ENCODE results near the gene LRWD1. TPM values are rescaled to one million over a fixed set of nuclear protein-coding genes. Genes with fewer than 3 reads are reported as not detected.

LRWD1 gene
- total RNA-seq, 1 donor from 2014 or later, result 16.1 TPM

DNA sequence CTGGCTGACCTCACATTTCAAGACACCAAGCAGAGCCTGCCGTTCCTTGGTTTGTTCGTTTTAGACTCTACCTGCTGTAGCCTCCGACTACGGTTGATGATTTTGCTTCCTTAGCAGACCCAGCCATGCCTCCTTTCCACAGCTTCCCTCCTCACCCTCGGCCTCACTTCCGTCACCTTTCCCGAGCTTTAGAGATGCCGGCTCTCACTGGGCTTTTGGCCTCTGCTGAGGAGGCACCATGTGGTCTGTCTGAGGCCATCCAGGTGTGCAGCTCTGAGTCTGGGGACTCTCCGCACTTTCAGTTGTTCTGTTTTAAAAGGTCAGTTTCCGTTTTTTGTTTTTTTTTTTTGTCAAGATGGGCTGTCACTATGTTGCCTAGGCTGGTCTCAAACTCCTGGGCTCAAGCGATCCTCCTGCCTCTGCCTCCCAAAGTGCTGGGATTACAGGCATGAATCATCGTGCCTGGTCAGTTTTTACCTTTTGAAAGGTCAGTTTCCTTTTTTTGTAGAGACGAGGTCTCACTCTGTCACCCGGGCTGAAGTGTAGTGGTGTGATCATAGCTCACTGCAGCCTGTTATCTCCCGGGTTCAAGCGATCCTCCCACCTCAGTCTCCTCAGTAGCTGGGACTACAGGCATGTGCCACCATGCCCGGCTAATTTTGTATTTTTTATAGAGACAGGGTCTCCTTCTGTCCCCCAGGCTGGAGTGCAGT lies 19.7 kb upstream of the LRWD1 start:
- Mint-ChIP-seq H3K27ac (ENCODE audit: unreplicated experiment) (no peak overlapping the region), H3K27me3 (ENCODE audit: low read depth) (no peaks in the 10 kb centered on the region), H3K4me1 (ENCODE audit: low read depth) (peaks cover 5% of the 10 kb centered on the region), H3K36me3 (ENCODE audit: low read depth) (peaks cover 14% of the 10 kb centered on the region), H3K9me3 (ENCODE audit: low read depth) (no peaks in the 10 kb centered on the region), H3K4me3 (ENCODE audit: unreplicated experiment) (no peak overlapping the region)
- no peak for DNase-seq (ENCODE audit: low spot score)
- TF ChIP-seq, protein P1, sequence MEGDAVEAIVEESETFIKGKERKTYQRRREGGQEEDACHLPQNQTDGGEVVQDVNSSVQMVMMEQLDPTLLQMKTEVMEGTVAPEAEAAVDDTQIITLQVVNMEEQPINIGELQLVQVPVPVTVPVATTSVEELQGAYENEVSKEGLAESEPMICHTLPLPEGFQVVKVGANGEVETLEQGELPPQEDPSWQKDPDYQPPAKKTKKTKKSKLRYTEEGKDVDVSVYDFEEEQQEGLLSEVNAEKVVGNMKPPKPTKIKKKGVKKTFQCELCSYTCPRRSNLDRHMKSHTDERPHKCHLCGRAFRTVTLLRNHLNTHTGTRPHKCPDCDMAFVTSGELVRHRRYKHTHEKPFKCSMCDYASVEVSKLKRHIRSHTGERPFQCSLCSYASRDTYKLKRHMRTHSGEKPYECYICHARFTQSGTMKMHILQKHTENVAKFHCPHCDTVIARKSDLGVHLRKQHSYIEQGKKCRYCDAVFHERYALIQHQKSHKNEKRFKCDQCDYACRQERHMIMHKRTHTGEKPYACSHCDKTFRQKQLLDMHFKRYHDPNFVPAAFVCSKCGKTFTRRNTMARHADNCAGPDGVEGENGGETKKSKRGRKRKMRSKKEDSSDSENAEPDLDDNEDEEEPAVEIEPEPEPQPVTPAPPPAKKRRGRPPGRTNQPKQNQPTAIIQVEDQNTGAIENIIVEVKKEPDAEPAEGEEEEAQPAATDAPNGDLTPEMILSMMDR (IDR thresholded peaks at IDR 0.05), result no peak

- Mint-ChIP-seq H3K4me3 (ENCODE audit: unreplicated experiment) (no peak overlapping the region), H3K9me3 (ENCODE audit: low read depth) (no peaks in the 10 kb centered on the region), H3K4me1 (ENCODE audit: low read depth) (no peaks in the 10 kb centered on the region), H3K27me3 (ENCODE audit: low read depth) (no peaks in the 10 kb centered on the region), H3K27ac (ENCODE audit: unreplicated experiment) (no peak overlapping the region), H3K36me3 (ENCODE audit: low read depth) (peaks cover 14% of the 10 kb centered on the region)
- TF ChIP-seq, protein P1 (IDR thresholded peaks at IDR 0.05), result no peak
- no peak for DNase-seq (ENCODE audit: low spot score)
These were observed 19.1 kb upstream of the LRWD1 start for GRCh38 chr7:102445674-102446071.

DNA sequence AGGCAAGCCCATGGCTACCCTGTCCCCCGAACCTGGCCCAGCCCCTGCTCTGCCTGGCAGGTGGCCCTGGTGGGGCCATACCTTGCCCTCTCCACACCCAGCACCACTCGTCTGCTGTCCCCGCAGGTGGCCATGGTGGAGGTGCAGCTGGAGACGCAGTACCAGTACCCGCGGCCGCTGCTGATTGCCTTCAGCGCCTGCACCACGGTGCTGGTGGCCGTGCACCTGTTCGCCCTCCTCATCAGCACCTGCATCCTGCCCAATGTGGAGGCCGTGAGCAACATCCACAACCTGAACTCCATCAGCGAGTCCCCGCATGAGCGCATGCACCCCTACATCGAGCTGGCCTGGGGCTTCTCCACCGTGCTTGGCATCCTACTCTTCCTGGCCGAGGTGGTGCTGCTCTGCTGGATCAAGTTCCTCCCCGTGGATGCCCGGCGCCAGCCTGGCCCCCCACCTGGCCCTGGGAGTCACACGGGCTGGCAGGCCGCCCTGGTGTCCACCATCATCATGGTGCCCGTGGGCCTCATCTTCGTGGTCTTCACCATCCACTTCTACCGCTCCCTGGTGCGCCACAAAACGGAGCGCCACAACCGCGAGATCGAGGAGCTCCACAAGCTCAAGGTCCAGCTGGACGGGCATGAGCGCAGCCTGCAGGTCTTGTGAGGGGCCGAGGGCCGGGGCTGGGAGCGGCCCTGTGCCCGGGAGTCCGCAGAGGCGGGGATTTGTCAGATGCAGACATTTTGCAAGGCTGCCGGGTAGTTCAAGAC lies 18.2 kb upstream of the LRWD1 start:
- no peaks in the 10 kb centered on the region for H3K4me1 Mint-ChIP-seq (ENCODE audit: low read depth)
- H3K9me3 Mint-ChIP-seq (ENCODE audit: low read depth), result no peaks in the 10 kb centered on the region
- no peak for DNase-seq (ENCODE audit: low spot score)
- no peak overlapping the region for H3K27ac Mint-ChIP-seq (ENCODE audit: unreplicated experiment)
- no peak overlapping the region for H3K4me3 Mint-ChIP-seq (ENCODE audit: unreplicated experiment)
- TF ChIP-seq, protein P1 (IDR thresholded peaks at IDR 0.05), result no peak
- no peaks in the 10 kb centered on the region for H3K27me3 Mint-ChIP-seq (ENCODE audit: low read depth)
- peaks cover 13% of the 10 kb centered on the region for H3K36me3 Mint-ChIP-seq (ENCODE audit: low read depth)

GRCh38 chr7:102447311-102447710 lies 17.5 kb upstream of the LRWD1 start:
- no peaks in the 10 kb centered on the region for H3K4me1 Mint-ChIP-seq (ENCODE audit: low read depth)
- no peaks in the 10 kb centered on the region for H3K27me3 Mint-ChIP-seq (ENCODE audit: low read depth)
- H3K4me3 Mint-ChIP-seq (ENCODE audit: unreplicated experiment), result no peak overlapping the region
- no peaks in the 10 kb centered on the region for H3K9me3 Mint-ChIP-seq (ENCODE audit: low read depth)
- no peak overlapping the region for H3K27ac Mint-ChIP-seq (ENCODE audit: unreplicated experiment)
- TF ChIP-seq, protein P1 (IDR thresholded peaks at IDR 0.05), result no peak
- peaks cover 10% of the 10 kb centered on the region for H3K36me3 Mint-ChIP-seq (ENCODE audit: low read depth)
- no peak for DNase-seq (ENCODE audit: low spot score)

- Mint-ChIP-seq H3K27ac (ENCODE audit: unreplicated experiment) (no peak overlapping the region), H3K4me1 (ENCODE audit: low read depth) (no peaks in the 10 kb centered on the region), H3K27me3 (ENCODE audit: low read depth) (no peaks in the 10 kb centered on the region), H3K9me3 (ENCODE audit: low read depth) (no peaks in the 10 kb centered on the region), H3K36me3 (ENCODE audit: low read depth) (peaks cover 10% of the 10 kb centered on the region), H3K4me3 (ENCODE audit: unreplicated experiment) (no peak overlapping the region)
- TF ChIP-seq, protein P1 (IDR thresholded peaks at IDR 0.05), result no peak
- DNase-seq (ENCODE audit: low spot score), result no peak
These were observed 15.6 kb upstream of the LRWD1 start for GRCh38 chr7:102449136-102449535.

Measured in chondrocyte (in vitro differentiated cells).